Activated CD4-positive, alpha-beta T cell treated with anti-CD3 and anti-CD28 coated beads for 48 hours (primary cell): Measurements from ENCODE around the gene ABHD2.
A peak's percentile ranks its signal among the peaks of the same experiment; 100 is the strongest.
"Not testable (repeated sequence)": the region's sequence is repeated elsewhere in the genome, so short reads cannot be mapped to it uniquely, and the experiment has no call there.

Experiments
- DNase-seq: peaks from one replicate; pipeline ENCODE4 v3.0.0-alpha.2; 2020

The ABHD2 gene

DNA sequence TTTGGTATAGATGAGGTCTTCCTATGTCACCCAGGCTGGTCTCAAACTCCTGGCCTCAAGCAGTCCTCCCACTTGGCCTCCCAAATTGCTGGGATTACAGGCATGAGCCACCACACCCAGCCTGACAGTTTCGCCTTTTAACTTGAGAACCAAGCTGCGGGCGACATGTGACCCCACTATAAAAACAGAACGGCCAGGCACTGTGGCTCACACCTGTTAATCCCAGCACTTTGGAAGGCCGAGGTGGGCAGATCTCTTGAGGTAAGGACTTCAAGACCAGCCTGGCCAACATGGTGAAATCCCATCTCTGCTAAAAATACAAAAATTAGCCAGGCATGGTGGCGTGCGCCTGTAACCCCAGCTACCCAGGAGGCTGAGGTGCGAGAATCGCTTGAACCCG is 52.9 kb downstream of the ABHD2 start:
- DNase-seq, result not testable (repeated sequence)

DNA sequence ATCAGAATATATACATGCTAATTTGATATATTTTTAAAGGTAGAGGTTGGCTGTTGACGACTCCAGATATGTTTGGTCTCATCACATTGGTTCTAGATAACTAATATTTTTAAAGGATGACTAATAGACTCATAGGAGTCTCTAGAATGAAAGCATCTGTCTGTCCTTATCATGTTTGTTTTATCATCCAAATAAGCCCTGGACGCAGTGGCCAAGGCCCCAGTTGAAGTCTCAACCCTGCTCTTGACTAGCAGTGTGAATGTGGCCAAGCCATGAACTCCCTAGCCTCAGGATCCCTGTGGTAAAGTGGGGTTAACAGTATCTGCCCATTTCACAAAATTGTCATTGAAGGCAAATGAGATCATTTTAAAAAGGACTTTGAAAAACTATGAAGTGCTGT is 53.6 kb downstream of the ABHD2 start:
- DNase-seq, result no peak

DNA sequence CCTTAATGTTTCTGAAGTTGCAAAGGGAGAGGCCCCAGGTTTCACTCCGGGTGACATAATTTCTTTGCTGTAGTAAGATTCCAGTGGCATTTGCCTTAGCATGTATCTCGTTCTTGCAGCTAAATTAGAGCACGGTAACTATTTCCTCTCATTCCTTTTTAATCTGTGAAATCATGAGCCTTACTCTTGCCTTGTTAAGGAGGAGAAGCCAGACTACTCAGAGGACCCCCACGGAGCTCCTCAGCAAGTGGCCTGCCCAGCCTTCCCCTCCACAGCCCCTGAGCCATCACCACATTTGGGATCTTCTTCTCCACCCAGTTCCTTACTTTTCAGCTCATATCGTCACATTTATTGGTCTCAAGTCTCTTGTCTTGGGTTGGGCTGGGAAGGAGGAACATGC is 54.2 kb downstream of the ABHD2 start:
- DNase-seq, result no peak

DNA sequence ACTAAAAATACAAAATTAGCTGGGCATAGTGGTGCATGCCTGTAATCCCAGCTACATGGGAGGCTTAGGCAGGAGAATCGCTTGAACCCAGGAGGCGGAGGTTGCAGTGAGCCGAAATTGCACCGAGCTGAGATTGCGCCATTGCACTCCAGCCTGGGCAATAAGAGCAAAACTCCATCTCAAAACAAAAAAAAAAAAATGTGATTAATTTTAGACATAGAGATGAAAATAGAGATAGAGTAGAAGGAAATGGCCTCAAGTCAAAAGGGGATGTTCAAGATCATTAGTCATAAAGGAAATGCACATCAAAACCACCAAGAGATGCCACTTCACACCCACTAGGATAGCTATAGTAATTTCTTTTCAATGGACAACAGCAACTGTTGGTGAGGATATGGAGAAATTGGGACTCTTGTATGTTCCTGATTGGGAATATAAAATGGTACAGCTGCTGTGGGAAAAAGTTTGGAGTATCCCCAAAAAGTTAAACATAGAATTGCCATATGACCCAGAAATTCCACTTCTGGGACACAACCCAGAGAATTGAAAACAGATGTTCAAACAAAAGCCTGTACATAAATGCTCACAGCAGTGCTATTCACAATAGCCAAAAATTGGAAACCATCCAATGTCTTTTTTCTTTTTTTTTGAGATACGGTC is 55.4 kb downstream of the ABHD2 start:
- DNase-seq, result no peak

DNA sequence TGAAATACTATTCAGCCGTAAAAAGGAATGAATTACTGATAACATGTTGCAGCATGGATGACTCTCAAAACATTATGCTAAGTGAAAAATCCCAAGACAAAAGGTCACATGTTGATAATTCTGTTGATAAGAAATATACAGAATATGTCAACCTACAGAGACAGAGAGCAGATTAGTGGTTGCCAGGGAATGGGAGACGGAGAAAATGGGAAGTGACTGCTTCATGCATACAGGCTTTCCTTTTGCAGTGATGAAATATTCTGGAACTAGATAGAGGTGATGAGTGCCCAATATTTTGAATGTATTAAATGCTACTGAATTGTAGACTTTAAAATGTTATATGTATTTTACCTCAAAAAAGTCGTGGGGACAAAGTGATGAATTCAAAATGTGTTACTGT is 56.2 kb downstream of the ABHD2 start:
- DNase-seq, result no peak

DNA sequence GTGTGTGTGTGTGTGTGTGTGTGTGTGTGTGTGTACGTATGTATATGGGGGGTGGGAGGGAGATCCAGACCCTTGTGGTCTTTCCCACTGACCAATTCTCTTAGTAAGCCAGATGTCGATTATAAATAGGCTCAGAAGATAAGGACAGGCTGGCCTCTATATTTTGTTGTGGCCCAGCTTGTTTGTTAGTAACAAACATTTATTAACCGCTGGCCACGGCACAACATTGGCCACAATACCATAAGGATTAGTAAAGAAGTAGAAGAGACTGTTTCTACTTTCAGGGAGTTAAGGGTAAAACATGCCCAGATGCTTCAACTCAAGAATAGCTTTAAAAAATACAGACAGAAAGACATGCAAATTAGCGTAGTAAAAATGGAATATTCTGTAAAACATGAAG is 58.1 kb downstream of the ABHD2 start:
- DNase-seq, result no peak

DNA sequence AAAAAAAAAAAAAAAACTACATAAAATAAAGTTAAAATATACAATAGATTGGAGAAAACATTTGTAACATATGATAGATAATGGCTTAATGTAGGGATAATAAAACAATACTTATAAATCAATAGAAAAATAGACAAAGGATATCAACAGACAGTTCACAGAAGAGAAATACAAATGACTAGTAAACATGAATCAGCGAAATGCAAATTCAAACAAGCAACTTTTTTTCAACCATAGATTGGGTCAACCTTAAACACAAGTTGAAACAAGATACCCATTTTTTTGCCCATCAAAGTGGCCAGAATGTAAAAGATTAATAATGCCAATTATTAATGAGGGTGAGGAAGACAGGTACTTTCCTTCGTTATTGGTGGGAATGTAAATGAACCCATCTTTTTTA is 59.9 kb downstream of the ABHD2 start:
- no peak for DNase-seq

DNA sequence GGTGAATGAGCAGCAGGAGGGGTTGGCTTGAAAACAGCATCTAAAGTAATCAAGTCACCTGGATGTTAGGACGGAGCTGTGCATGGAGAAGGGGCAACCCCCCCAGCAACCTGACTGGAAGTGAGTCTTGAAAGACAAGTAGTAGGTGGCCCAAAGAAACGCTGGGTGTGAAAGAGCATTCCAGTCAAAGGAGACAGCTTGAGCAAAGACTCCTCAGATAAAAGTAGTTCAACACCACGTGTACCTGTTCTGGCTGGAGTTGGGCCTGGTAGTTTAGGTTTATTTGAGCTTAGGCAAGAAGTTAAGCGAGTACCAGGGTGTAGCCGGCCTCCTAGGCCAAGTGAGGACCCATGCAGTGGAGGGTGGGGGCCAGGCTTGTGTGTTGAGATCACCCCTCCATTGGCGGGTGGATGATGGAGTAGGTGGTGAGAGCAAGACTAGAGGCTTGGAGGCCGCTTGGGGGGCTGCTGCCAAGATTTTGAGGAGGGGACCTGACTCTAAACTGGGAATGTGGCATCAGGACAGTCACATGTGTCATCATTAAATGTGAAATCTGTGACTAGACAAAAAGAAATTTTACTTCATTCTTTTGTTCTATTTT is 61.3 kb downstream of the ABHD2 start:
- no peak for DNase-seq

DNA sequence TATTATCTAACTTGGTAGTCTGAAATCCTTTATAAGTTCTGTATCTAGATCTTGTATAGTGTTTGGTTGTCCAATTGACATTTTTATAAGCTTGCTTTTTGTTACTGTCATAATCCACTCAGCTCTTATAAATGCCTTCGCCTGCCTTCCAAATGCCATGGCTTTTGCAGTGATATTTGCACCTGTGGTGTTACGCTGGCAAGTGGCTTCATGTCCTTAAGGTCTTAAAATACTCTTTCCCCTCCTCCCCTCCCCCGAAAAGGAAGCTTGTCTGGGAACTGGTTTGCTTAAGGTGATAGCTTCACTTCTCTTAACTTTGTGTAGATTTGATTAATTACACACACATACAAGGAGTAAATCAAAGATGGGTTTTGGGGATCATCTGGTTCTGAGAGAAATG is 62.0 kb downstream of the ABHD2 start:
- DNase-seq, result no peak

DNA sequence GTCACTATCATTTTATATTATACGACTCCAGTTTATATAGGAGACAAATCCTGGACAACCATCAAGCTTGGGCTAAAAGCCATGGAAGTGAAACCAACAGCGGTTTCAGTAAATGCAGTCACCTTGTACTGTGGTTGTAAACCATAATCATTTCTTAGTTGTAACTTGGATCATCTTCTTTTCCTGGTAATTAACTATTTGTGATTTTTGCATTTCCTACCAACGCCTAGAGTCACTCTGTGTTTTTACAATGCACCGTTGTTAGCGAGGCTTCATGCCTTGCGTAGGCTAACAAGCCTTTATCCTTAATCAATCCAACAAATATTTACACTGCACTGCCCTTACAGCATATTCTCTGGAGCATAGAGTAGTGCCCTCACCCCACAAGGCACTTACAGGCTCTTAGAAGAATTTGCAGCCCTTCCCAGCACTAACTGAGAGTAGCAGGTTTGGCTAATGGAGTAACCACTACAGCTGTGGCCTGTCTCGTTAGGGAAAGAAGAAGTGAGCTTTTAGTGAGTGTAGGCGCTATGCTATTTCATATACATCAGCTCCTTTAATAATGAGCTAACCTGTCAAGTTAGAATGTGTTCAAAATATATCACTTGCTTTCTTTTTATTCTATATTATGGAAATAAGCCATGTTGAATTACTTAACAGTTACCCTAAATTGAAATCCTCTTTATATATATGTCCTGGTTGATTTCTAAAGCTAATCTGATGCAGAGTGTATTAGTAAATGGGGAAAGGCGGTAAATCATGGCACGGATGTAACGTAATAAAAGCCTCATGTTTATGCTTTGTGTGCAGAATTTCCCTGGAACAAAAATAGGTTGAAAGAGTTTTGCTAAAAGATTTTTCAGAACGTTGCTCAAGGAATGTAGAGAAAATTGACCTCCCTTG is 62.8 kb downstream of the ABHD2 start:
- DNase-seq, result no peak

DNA sequence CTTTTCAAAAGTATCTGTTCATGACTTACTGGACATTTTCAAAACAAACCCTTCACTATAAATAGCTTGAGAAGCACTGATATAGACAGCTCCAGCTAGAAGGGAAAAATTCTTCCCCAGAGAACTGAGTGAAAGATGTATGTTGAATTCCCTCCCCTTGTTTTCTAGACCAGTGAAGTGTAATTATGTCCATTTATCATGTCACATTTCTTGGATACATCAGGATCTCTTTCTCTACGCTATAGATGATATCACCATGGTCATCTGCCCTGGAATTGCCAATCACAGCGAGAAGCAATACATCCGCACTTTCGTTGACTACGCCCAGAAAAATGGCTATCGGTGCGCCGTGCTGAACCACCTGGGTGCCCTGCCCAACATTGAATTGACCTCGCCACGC is 66.9 kb downstream of the ABHD2 start:
- no peak for DNase-seq

DNA sequence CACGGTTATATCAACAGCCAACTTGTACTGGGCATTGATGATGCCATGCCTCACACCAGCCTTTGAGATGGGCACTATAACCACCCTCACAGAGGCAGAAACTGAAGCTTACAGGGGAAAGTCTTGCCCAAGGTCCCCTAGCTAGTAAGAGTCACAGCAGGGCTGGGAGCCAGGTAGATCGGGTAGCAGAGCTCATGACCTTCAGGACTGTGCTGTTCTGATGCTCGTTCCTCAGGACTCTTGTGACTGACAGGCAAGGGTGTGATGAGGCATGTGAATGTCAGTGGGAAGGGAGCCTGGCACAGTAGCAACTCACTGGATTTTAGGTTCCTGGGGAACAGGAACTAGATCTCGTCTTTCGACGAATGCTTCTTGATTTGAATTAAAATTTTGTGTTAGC is 67.4 kb downstream of the ABHD2 start:
- DNase-seq, result no peak

DNA sequence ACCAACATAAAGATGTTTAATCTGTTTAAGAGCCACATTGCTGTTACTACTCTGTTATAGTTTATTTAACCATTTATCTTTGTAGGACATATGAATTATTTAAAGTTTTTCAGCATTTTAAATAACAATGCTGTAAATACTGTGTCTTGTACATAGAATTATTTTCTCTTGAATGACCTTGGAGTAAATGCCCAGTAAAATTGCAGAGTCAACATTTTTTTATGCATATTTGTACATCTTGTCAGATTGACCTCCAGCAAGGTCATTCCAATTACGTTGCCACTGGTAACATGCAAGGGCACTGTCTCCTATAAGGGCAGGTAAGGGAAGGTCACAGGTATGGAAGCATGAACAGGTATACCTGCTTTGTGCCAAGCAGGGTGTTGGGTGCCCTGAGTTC is 68.8 kb downstream of the ABHD2 start:
- DNase-seq, result no peak

DNA sequence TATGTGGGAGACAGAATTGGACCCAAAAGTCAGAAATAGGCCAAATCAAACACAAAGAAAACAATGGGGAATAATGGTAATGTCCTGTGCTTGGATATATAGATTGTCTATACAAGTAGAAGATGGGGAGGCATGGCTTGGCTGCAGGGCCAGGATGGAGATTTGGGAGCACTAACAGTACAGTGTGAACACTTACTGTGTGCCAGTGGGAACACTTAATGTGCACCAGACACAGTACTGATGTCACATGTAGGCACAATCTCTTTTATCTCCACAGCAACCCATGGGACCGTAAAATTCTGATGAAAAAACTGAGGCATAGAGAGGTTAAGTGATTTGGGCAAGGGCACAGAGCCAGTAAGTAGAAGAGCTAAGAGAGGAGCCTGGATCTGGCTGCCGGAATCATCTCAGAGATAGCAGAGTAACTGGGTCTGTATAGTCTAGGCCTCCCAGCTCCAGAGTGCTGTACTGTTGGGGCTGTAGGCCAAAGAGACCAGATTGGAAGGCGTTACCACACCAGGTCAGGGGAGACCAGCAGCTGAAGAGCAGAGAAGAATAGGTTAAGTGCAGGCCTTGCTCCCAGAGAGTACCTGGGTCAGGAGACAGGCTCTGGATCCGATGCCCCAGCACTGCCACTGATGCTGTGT is 69.8 kb downstream of the ABHD2 start:
- no peak for DNase-seq

DNA sequence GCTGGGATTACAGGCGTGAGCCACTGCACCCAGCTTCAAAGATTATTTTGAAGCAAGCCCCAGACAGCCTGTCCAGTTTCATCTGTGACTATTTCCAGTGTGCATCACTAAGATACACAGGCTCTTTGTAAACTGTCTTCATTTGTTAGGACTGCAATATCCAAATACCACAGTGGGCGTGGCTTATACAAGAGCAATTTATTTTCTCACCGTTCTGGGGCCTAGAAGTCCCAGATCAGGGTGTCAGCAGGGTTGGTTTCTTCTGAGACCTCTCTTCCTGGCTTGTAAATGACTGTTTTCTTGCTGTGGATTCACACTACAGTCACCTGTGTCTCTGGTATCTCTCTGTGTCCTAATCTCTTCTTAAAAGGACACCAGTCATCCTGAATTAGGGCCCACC is 73.4 kb downstream of the ABHD2 start:
- DNase-seq, result no peak

DNA sequence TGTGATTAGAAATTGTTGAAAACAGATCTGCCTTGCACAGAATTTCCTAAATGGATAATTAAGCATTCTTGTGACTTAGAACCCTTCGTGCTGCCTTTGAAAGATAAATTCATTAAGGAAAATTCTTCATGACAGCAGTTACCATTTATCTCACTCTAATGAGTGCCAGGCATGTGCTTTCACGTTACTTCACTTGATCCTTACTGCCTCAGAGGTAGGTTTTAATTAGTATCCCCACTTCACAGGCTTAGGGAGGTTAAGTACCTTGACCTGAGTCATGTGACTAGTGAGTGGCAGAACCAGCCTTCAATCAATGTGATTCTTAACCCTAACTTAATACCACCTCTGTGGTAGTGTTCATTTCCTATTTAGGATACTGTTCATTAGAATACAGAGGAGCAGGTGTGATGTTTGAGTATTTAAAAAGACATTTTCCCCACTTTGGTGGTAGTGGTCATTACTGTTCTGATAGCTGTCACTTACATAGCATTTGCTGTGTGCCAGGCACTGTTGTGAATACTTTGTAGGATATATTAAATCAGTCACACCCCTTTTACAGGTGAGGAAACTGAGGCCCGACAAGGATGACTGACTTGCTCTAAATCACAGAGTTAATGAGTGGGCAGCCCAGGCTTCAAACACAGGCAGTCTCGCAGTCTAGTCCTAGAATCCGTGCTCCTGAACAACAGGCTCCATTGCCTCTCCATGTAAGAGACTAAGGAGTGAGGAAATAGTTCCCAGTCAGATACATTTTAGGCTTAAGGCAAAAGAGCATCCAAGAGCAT is 75.2 kb downstream of the ABHD2 start:
- no peak for DNase-seq

DNA sequence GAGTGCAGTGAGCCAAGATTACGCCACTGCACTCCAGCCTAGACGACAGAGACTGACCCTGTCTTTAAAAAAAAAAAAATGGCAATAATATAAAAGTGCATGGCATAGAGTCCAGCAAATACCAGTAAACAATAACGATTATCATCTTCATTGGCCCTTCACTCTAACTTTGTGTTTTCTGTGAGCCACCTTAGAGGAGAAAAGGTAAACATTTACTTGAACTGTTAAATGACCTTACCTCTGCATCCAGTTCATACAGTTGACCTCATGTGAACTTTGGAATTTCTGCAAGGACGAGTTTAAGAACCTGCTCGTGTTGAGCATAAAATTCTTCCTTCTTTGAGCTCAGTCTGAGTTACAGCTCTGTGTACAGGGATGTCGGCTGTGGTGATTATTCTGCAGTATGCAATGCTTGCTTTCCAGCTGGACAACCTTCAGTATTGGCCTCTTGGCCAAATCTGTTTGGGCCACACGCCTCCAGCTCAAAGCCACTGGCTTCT is 76.5 kb downstream of the ABHD2 start:
- no peak for DNase-seq

DNA sequence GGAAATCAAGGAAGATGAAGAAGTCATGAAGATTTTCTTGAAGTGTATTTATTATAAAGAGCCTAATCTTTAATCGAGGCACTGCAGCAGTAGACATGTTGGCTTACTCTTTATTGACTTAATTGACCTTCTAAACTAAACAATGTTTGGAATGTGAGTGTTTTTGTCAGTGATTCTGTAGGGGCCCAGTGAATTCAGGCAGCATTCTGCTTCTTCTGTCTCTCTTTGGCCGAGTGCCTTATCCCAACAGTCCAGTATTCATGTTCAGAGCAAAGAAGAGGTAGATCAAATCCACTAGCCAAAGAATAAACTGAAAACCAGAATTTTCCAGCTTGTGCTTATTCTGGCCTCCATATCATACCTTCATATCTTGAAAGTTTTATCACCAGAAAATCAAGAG is 77.4 kb downstream of the ABHD2 start:
- DNase-seq, result no peak

DNA sequence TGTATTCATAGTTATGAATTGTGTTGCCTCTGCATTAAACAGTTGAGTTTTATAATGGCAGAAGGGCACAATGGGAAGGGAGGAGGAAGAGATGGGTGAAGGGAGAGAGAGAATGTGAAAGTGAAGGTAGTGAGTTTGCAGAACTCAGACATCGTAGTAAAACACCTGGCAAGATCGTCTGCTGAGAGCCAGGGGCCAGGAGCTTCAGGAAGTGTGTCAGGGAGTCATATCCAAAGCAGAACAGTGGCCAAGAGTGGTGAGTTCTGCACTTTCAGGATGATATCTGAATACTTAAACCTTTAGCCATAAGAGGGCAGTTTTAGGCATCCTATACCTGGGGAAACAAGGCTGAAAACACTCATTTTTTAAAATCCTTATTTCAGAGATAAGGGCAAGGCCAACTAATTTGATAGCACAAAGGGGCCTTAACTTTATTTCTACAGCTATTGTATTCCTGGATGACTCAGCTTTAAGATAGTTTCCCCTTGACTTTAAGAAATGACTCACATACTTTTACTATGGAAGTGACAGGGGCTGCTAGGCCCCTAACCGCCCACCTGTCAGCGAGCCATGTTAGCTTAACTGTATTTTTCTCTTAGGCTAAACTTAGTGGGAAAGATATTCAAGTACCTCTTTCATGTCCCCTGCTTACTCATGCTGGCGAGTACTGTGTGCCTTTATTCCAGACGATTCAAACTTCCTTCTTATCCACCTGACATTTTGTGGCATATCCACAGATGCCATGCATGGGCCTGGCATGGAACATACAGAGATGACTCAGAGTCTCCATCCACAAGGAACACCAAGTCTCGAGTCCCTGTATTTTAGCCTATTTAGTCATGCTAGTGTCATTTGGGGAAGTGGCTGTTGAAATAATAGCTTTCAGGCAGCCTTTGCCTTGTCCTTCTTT is 79.3 kb downstream of the ABHD2 start:
- peak; percentile 80 for DNase-seq

DNA sequence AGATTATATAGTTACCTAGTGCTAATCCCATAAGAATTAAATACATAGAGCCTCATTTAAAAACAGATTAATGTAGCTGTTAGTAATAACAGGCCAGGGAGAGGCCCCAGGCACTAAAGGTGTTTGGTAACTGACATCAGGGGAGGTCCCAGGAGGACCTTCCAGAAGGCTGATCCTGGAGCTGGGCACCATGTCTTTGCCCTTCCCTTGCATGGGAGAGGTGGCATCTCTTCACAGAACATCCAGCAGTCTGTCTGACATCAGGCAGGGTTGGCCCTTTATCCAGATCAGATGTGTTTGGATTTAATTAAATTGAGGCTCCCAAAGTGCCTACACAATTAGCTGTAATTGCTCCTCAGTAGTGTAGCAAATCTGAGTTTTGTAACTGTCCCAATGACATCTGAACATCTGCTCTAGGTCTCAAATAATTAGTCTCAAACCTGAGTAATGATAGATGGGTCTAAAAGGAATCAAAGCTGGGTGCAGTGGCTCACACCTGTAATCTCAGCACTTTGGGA is 80.1 kb downstream of the ABHD2 start:
- DNase-seq, result no peak

DNA sequence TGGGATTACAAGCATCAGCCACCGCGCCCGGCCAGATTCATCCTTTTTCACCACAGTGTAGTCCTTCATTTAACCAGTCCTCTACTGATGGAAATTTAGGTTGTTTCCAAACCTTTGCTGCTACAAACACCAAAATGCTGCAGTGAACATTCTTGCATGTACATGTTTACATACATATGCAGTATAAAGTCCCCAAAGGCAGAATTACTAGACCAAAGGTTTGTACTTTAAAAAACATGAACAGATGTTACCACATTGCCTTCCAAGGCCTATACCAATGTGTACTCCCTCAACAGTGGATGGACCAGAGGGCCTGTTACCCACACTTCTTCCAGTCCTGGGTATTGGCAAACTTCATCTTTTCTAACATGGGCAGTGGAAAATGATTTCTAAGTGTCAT is 82.1 kb downstream of the ABHD2 start:
- DNase-seq, result no peak
